IMR-90 (cell line): Measurements from ENCODE around the gene RSAD1.

Source experiments
- BHLHE40 ChIP-seq: fragments of 150-350 bp; IDR thresholded peaks from 2 replicates; pipeline ENCODE4 v1.6.1; 2016; ENCODE audit warnings: mild to moderate bottlenecking, low read depth, low read length
- CEBPB ChIP-seq: IDR thresholded peaks from 2 replicates; pipeline ENCODE4 v1.6.1; 2012; ENCODE audit warnings: low read depth, low read length, improper control_type of control experiment
- FOS ChIP-seq: fragments of 150-350 bp; IDR thresholded peaks from 2 replicates; pipeline ENCODE4 v1.6.1; 2016; ENCODE audit warnings: low read depth, low read length
- POLR2A ChIP-seq: IDR thresholded peaks from 2 replicates; pipeline ENCODE4 v1.6.1; 2012; ENCODE audit warnings: mild to moderate bottlenecking, low read depth, low read length
- SMC3 ChIP-seq: fragments of 150-350 bp; IDR thresholded peaks from 2 replicates; pipeline ENCODE4 v1.6.1; 2016; ENCODE audit warnings: low read depth, mild to moderate bottlenecking, antibody characterized with exemption, low read length, moderate library complexity
- TF ChIP-seq, protein P1 (sequence below): conservative IDR thresholded peaks from 2 replicates; pipeline ENCODE4 v1.5.1; 2012; ENCODE audit warnings: mild to moderate bottlenecking, low read depth, low read length, improper control_type of control experiment
- TF ChIP-seq, protein P2 (sequence below): fragments of 150-350 bp; IDR thresholded peaks from 2 replicates; pipeline ENCODE4 v1.6.1; 2016; ENCODE audit warnings: low read depth, mild to moderate bottlenecking, low read length, moderate library complexity, borderline replicate concordance

DNA sequence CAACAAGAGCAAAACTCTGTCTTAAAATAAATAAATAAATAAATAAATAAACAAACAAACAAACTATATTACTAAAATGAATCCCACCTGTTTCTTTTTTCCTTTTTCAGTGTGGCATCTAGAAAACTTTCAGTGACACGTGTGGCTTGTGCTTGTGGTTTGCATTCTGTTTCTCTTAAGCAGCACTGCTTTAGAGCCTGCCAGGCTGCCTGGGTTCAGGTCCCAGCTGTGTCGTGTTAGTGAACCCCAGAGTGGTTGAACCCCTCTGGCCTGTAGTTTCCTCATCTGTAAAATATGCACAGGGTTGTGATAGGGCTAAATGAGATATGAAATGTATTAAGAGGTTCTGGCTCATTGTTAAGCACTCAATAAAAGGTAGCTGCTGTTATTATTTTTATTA, 41.8 kb downstream of the RSAD1 start:
- TF ChIP-seq, protein P1, sequence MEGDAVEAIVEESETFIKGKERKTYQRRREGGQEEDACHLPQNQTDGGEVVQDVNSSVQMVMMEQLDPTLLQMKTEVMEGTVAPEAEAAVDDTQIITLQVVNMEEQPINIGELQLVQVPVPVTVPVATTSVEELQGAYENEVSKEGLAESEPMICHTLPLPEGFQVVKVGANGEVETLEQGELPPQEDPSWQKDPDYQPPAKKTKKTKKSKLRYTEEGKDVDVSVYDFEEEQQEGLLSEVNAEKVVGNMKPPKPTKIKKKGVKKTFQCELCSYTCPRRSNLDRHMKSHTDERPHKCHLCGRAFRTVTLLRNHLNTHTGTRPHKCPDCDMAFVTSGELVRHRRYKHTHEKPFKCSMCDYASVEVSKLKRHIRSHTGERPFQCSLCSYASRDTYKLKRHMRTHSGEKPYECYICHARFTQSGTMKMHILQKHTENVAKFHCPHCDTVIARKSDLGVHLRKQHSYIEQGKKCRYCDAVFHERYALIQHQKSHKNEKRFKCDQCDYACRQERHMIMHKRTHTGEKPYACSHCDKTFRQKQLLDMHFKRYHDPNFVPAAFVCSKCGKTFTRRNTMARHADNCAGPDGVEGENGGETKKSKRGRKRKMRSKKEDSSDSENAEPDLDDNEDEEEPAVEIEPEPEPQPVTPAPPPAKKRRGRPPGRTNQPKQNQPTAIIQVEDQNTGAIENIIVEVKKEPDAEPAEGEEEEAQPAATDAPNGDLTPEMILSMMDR, result no peak
- TF ChIP-seq CEBPB, result no peak
- no peak for TF ChIP-seq FOS
- no peak for TF ChIP-seq SMC3
- no peak for TF ChIP-seq POLR2A
- no peak for TF ChIP-seq BHLHE40
- TF ChIP-seq, protein P2, sequence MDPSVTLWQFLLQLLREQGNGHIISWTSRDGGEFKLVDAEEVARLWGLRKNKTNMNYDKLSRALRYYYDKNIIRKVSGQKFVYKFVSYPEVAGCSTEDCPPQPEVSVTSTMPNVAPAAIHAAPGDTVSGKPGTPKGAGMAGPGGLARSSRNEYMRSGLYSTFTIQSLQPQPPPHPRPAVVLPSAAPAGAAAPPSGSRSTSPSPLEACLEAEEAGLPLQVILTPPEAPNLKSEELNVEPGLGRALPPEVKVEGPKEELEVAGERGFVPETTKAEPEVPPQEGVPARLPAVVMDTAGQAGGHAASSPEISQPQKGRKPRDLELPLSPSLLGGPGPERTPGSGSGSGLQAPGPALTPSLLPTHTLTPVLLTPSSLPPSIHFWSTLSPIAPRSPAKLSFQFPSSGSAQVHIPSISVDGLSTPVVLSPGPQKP, result no peak
